ENCODE results near the gene ALDOA.

The ALDOA gene

GRCh38 chr16:30053376-30054015, 12.1 kb upstream of the ALDOA start:
- peak overlapping the region; percentile 55 for H3K27ac Mint-ChIP-seq
- intact Hi-C loops (cut with micrococcal nuclease): loop anchor here (1.0 kb wide), 1 partner anchor 12 kb away; the partner anchor contains the start of gene ALDOA
- H3K36me3 Mint-ChIP-seq (ENCODE audit: low read depth): no peaks in the 10 kb centered on the region
- peaks cover 22% of the 10 kb centered on the region for H3K4me1 Mint-ChIP-seq (ENCODE audit: low read depth)
- no peaks in the 10 kb centered on the region for H3K9me3 Mint-ChIP-seq
- H3K27me3 Mint-ChIP-seq: no peaks in the 10 kb centered on the region
- peak overlapping the region; percentile 87 for H3K4me3 Mint-ChIP-seq

DNA sequence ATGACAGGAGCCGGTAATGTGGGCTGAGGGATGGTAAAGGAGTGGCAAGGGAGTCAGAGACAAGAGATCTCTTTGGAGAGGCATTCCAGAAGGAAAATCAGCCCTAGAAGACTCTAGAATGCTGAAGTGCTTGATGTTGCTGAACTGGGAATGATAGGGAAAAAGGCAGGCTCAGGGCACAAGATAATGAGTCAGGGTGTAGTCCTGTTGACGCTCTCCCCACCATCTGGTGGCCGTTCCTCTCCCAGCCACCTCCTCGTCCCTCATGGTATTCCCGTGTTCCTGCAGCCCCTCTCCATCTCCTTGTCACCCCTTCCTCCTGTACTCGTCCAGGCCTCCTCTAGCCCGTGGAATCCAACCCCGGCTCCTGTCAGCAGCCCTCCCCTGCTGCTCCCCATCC, 11.1 kb upstream of the ALDOA start:
- no peaks in the 10 kb centered on the region for H3K36me3 Mint-ChIP-seq (ENCODE audit: low read depth)
- H3K4me1 Mint-ChIP-seq (ENCODE audit: low read depth): peaks cover 22% of the 10 kb centered on the region
- no peaks in the 10 kb centered on the region for H3K27me3 Mint-ChIP-seq
- intact Hi-C loops (cut with micrococcal nuclease): no loop called here
- no peak overlapping the region for H3K4me3 Mint-ChIP-seq
- no peak overlapping the region for H3K27ac Mint-ChIP-seq
- H3K9me3 Mint-ChIP-seq: no peaks in the 10 kb centered on the region

- Mint-ChIP-seq H3K9me3 (no peaks in the 10 kb centered on the region), H3K4me3 (no peak overlapping the region), H3K27ac (no peak overlapping the region), H3K4me1 (ENCODE audit: low read depth) (peaks cover 22% of the 10 kb centered on the region), H3K36me3 (ENCODE audit: low read depth) (no peaks in the 10 kb centered on the region), H3K27me3 (no peaks in the 10 kb centered on the region)
- intact Hi-C loops (cut with micrococcal nuclease): no loop called here
Measured at GRCh38 chr16:30054959-30055553, 10.5 kb upstream of the ALDOA start.

DNA sequence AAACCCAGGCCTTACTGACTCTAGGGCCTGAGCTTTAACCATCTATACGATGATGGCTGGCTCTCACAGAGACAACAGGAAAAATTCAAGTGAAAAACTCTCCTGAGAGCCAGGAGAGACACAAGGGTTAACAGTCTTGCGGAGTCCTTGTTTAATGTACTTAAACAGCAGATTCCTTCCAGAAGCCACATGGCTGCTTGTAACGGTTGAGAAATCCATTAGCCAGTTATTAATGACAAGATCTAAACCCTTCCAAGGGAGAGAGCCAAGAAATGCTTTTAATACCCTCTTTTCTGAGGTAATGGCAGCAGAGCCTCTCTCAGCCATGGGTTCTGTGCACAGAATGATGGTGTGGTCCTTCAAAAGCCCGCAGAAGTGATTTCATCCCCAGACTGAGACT, 5.2 kb upstream of the ALDOA start:
- Mint-ChIP-seq H3K27me3 (no peaks in the 10 kb centered on the region), H3K36me3 (ENCODE audit: low read depth) (peaks cover 18% of the 10 kb centered on the region), H3K9me3 (no peaks in the 10 kb centered on the region), H3K27ac (peak overlapping the region; percentile 1), H3K4me3 (no peak overlapping the region), H3K4me1 (ENCODE audit: low read depth) (peaks cover 19% of the 10 kb centered on the region)
- intact Hi-C loops (cut with micrococcal nuclease): no loop called here

GRCh38 chr16:30060836-30061554, 4.6 kb upstream of the ALDOA start:
- Mint-ChIP-seq H3K27ac (peak overlapping the region; percentile 1), H3K4me1 (ENCODE audit: low read depth) (peaks cover 19% of the 10 kb centered on the region), H3K36me3 (ENCODE audit: low read depth) (peaks cover 24% of the 10 kb centered on the region), H3K4me3 (no peak overlapping the region), H3K27me3 (no peaks in the 10 kb centered on the region), H3K9me3 (no peaks in the 10 kb centered on the region)
- intact Hi-C loops (cut with micrococcal nuclease): no loop called here

GRCh38 chr16:30063278-30063892, 2.2 kb upstream of the ALDOA start:
- H3K4me1 Mint-ChIP-seq (ENCODE audit: low read depth): peaks cover 34% of the 10 kb centered on the region
- H3K4me3 Mint-ChIP-seq: peak overlapping the region; percentile 95
- intact Hi-C loops (cut with micrococcal nuclease): no loop called here
- H3K27ac Mint-ChIP-seq: peak overlapping the region; percentile 99
- peaks cover 48% of the 10 kb centered on the region for H3K36me3 Mint-ChIP-seq (ENCODE audit: low read depth)
- H3K27me3 Mint-ChIP-seq: no peaks in the 10 kb centered on the region
- H3K9me3 Mint-ChIP-seq: no peaks in the 10 kb centered on the region

DNA sequence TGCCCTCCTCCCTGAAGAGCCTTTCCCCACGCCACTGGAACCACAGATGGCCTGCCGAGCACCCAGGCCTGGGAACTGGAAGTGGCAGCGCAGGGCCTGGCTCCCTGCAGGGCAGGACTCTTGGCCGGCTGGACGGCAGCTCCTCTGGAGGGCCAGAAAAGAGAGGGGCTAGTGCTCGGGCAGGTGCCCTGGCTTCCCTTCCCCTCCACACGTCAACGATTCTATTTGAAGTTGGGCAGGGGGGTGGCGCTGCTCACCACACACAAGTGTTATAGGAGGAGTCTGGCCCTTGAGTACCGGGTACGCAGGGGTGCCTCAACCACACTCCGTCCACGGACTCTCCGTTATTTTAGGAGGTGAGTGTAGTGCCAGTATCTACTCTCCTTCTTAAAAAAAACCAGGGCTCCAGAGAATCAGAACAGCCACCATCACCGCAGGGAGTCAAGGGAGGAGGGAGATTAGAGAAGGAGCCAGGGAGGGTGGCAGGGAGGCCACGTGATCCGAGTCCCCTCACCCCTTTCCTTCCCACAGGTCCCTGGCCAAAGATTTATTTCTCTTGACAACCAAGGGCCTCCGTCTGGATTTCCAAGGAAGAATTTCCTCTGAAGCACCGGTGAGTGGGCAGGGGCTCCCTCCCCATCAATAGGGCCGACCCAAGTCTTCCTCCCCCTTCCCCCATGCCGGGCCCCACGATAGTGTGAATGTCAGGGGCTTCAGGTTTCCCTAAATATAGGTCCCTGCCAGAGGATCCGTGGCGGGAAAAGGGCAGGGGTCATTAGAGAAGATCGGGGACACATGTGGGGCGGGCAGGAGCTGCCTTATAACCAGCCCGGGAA, 1.4 kb upstream of the ALDOA start:
- Mint-ChIP-seq H3K27me3 (no peaks in the 10 kb centered on the region), H3K9me3 (no peaks in the 10 kb centered on the region), H3K4me1 (ENCODE audit: low read depth) (peaks cover 39% of the 10 kb centered on the region), H3K4me3 (peak overlapping the region; percentile 95), H3K36me3 (ENCODE audit: low read depth) (peaks cover 56% of the 10 kb centered on the region), H3K27ac (peak overlapping the region; percentile 99)
- intact Hi-C loops (cut with micrococcal nuclease): no loop called here

DNA sequence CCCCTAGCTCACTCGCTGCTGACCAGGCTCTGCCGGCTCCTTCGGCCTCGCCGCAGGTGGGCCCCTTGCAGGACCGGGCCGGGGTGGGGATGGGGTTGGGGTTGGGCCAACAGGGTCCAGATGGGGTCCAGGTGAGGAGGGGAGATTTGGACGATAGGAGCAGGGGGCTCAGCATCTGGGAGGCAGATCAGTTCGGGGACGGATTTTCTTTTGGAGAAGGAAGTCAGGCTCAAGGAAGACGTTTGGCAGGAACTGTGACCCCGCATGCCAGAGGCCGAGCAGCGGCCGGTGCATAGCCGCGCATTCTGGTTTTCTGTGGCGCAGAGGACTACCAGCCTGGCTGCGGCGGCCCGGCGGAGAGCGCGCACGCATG, 845 bp upstream of the ALDOA start:
- H3K9me3 Mint-ChIP-seq: no peaks in the 10 kb centered on the region
- H3K27me3 Mint-ChIP-seq: no peaks in the 10 kb centered on the region
- H3K36me3 Mint-ChIP-seq (ENCODE audit: low read depth): peaks cover 62% of the 10 kb centered on the region
- intact Hi-C loops (cut with micrococcal nuclease): loop anchor here (1.0 kb wide), 2 partner anchors 11 to 28 kb away; a partner anchor contains a TSS
- H3K27ac Mint-ChIP-seq: peak overlapping the region; percentile 99
- peaks cover 45% of the 10 kb centered on the region for H3K4me1 Mint-ChIP-seq (ENCODE audit: low read depth)
- H3K4me3 Mint-ChIP-seq: peak overlapping the region; percentile 95

- peak overlapping the region; percentile 95 for H3K4me3 Mint-ChIP-seq
- peaks cover 76% of the 10 kb centered on the region for H3K36me3 Mint-ChIP-seq (ENCODE audit: low read depth)
- H3K9me3 Mint-ChIP-seq: no peaks in the 10 kb centered on the region
- intact Hi-C loops (cut with micrococcal nuclease): loop anchor here (1.0 kb wide), 2 partner anchors 13 to 26 kb away; a partner anchor contains a TSS
- peak overlapping the region; percentile 99 for H3K27ac Mint-ChIP-seq
- peaks cover 57% of the 10 kb centered on the region for H3K4me1 Mint-ChIP-seq (ENCODE audit: low read depth)
- no peaks in the 10 kb centered on the region for H3K27me3 Mint-ChIP-seq
Measured at GRCh38 chr16:30065943-30066760, 592 bp downstream of the ALDOA start.

DNA sequence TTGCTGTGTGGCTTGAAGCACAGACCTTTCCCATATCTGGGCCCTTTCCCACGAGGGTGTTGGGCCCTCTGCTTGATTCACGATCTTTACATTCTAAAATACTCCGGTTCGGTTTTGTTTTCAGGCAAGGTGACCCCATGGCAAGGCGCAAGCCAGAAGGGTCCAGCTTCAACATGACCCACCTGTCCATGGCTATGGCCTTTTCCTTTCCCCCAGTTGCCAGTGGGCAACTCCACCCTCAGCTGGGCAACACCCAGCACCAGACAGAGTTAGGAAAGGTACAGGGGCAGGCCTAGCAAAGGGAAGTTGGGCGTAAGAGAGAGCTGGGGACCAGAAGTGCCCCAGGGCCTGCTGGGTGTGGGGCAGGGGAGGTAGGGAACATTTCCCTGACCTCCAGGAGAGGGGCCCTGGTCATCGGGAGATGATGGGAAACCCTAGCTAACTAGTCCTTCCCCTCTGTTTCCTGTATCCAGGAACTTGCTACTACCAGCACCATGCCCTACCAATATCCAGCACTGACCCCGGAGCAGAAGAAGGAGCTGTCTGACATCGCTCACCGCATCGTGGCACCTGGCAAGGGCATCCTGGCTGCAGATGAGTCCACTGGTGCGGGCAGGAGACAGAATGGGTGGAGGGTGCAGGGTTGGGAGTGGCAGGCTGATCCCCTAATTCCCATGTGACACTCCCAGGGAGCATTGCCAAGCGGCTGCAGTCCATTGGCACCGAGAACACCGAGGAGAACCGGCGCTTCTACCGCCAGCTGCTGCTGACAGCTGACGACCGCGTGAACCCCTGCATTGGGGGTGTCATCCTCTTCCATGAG, 1.4 kb downstream of the ALDOA start:
- Mint-ChIP-seq H3K36me3 (ENCODE audit: low read depth) (peaks cover 84% of the 10 kb centered on the region), H3K27ac (peak overlapping the region; percentile 99), H3K27me3 (no peaks in the 10 kb centered on the region), H3K4me1 (ENCODE audit: low read depth) (peaks cover 59% of the 10 kb centered on the region), H3K9me3 (no peaks in the 10 kb centered on the region), H3K4me3 (peak overlapping the region; percentile 95)
- intact Hi-C loops (cut with micrococcal nuclease): no loop called here

- peak overlapping the region; percentile 99 for H3K27ac Mint-ChIP-seq
- H3K36me3 Mint-ChIP-seq (ENCODE audit: low read depth): peaks cover 90% of the 10 kb centered on the region
- peaks cover 59% of the 10 kb centered on the region for H3K4me1 Mint-ChIP-seq (ENCODE audit: low read depth)
- no peaks in the 10 kb centered on the region for H3K27me3 Mint-ChIP-seq
- H3K4me3 Mint-ChIP-seq: peak overlapping the region; percentile 95
- intact Hi-C loops (cut with micrococcal nuclease): no loop called here
- H3K9me3 Mint-ChIP-seq: no peaks in the 10 kb centered on the region
Measured at GRCh38 chr16:30067584-30067916, 2.0 kb downstream of the ALDOA start.

DNA sequence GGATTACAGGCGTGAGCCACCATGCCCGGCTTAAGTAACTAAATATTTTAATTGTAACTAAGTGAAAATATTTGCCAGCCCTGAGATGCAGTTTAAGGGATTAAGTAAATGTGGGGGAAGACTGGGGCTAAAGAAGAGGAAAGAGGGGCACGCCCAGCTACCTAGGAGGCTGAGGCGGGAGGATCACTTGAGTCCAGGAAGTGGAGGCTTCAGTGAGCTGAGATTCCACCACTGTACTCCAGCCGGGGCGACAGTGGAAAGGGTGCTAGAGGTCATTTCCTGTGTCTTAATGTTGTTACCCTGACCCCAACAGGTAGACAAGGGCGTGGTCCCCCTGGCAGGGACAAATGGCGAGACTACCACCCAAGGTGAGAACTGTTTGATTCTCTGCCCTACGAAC, 2.8 kb downstream of the ALDOA start:
- Mint-ChIP-seq H3K27ac (peak overlapping the region; percentile 60), H3K36me3 (ENCODE audit: low read depth) (peaks cover 98% of the 10 kb centered on the region)

More for the DNA sequence above, 2.8 kb downstream of the ALDOA start:
- peaks cover 57% of the 10 kb centered on the region for H3K4me1 Mint-ChIP-seq (ENCODE audit: low read depth)
- H3K4me3 Mint-ChIP-seq: peak overlapping the region; percentile 30
- intact Hi-C loops (cut with micrococcal nuclease): no loop called here
- H3K9me3 Mint-ChIP-seq: no peaks in the 10 kb centered on the region
- H3K27me3 Mint-ChIP-seq: no peaks in the 10 kb centered on the region

Measured in dendritic cell treated with granulocyte-macrophage colony-stimulating factor and Interleukin-4, amounts not matched to agents 40 ng/mL and 50 ng/mL, for 4 days (primary cell).